ENCODE results near the gene RCL1.

DNA sequence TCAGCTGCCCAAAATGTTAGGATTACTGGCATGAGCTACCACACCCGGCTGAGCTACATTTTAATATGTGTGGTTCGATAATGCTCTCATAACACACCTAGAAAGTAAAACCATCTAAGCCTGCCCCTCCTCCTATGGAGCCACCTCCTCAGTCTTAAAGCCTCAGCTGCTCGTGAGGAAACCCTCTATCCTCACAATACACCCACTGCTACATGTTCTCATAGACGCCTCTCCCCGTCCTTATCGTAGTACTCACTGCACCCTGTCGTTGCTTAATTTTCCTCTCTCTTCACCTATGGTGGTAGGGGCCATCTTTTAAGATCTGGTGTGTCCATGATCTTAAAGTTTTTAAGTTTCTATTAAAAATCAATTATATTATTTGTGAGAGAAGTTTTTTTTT lies 72.9 kb downstream of the RCL1 start:
- TF ChIP-seq, protein P1, sequence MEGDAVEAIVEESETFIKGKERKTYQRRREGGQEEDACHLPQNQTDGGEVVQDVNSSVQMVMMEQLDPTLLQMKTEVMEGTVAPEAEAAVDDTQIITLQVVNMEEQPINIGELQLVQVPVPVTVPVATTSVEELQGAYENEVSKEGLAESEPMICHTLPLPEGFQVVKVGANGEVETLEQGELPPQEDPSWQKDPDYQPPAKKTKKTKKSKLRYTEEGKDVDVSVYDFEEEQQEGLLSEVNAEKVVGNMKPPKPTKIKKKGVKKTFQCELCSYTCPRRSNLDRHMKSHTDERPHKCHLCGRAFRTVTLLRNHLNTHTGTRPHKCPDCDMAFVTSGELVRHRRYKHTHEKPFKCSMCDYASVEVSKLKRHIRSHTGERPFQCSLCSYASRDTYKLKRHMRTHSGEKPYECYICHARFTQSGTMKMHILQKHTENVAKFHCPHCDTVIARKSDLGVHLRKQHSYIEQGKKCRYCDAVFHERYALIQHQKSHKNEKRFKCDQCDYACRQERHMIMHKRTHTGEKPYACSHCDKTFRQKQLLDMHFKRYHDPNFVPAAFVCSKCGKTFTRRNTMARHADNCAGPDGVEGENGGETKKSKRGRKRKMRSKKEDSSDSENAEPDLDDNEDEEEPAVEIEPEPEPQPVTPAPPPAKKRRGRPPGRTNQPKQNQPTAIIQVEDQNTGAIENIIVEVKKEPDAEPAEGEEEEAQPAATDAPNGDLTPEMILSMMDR (IDR thresholded peaks at IDR 0.05; ENCODE audit: borderline replicate concordance, extremely low read depth, low read length, poor library complexity, severe bottlenecking), result no peak
- TF ChIP-seq EZH2 (IDR thresholded peaks at IDR 0.05; ENCODE audit: borderline replicate concordance, low read depth, low read length, severe bottlenecking), result no peak

Measured in DND-41 (cell line).